GM18873 (cell line): Measurements from ENCODE around the gene NINJ1.

Experiments used
- ATAC-seq: cut with Tn5 transposase; IDR thresholded peaks from one replicate; pipeline ENCODE4 v1.9.1; 2021; ENCODE audit warnings: mild to moderate bottlenecking, moderate library complexity, moderate number of reproducible peaks; ENCODE audit not compliant: unreplicated experiment, low FRiP score

NINJ1 gene

GRCh38 chr9:93134015-93134739, at the start of gene NINJ1:
Gene NINJ1, minus strand, starts transcription at chr9:93134251. Its CDS starts 34 bp downstream, at chr9:93134217.
- ATAC-seq: peak; percentile 55

GRCh38 chr9:93183131-93183662, 49.1 kb upstream of the NINJ1 start:
- no peak for ATAC-seq

- ATAC-seq: no peak
These were observed 48.5 kb upstream of the NINJ1 start for GRCh38 chr9:93182572-93182971.

- ATAC-seq: no peak
These were observed 47.8 kb upstream of the NINJ1 start for GRCh38 chr9:93181672-93182435.

GRCh38 chr9:93180938-93181337, 46.9 kb upstream of the NINJ1 start:
- no peak for ATAC-seq

GRCh38 chr9:93178851-93179786, 45.1 kb upstream of the NINJ1 start:
- no peak for ATAC-seq

- no peak for ATAC-seq
These were observed 43.6 kb upstream of the NINJ1 start for GRCh38 chr9:93177676-93178075.

- ATAC-seq: no peak
These were observed 40.9 kb upstream of the NINJ1 start for GRCh38 chr9:93174976-93175375.

GRCh38 chr9:93173365-93174051, 39.5 kb upstream of the NINJ1 start:
- ATAC-seq: no peak

- no peak for ATAC-seq
These were observed 38.8 kb upstream of the NINJ1 start for GRCh38 chr9:93172666-93173364.

- ATAC-seq: no peak
These were observed 37.4 kb upstream of the NINJ1 start for GRCh38 chr9:93171261-93171990.

GRCh38 chr9:93170571-93170970, 36.5 kb upstream of the NINJ1 start:
- ATAC-seq: no peak

- ATAC-seq: no peak
These were observed 35.4 kb upstream of the NINJ1 start for GRCh38 chr9:93169444-93169843.

- no peak for ATAC-seq
These were observed 34.5 kb upstream of the NINJ1 start for GRCh38 chr9:93168581-93168980.

- no peak for ATAC-seq
These were observed 33.8 kb upstream of the NINJ1 start for GRCh38 chr9:93167838-93168237.

GRCh38 chr9:93167185-93167584, 33.1 kb upstream of the NINJ1 start:
- no peak for ATAC-seq

- ATAC-seq: no peak
These were observed 32.6 kb upstream of the NINJ1 start for GRCh38 chr9:93166699-93167098.

- no peak for ATAC-seq
These were observed 30.0 kb upstream of the NINJ1 start for GRCh38 chr9:93164085-93164484.
